KBM-7 (cell line): ENCODE measurements around the gene ST3GAL3.

Experiments
- DNase-seq: peaks from one replicate; pipeline ENCODE4 v3.0.0-alpha.2; 2015
- in situ Hi-C: fragments of 300-500 bp; cut with MboI; formaldehyde crosslinking; loops from 2 replicates; pipeline ENCODE4 v1.14.3; 2020; ENCODE audit warnings: low sequenced_read_pairs, low pct_unique_long_range_greater_than_20kb, mixed read lengths

ST3GAL3 gene

DNA sequence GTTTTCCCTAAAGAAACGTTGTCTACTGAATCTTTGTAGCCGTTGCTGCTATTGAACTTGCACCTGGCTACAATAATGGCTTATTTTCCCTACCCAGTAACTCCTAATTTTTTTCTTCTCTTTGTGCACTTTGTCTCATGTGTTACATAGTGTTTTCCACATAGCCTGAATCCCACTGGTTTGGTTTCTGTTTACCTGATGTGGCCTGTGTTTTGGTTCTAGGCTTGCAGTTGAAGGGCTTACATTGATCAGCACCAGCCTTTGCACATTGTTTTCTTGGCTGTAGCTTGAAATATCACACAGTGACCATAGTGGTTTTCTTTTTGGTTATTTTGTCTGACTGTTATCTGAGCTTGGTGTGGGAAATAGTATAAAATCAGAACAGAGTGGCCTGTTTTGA lies 29.5 kb downstream of the ST3GAL3 start:
- in situ Hi-C loops: no loop called here
- no peak for DNase-seq

DNA sequence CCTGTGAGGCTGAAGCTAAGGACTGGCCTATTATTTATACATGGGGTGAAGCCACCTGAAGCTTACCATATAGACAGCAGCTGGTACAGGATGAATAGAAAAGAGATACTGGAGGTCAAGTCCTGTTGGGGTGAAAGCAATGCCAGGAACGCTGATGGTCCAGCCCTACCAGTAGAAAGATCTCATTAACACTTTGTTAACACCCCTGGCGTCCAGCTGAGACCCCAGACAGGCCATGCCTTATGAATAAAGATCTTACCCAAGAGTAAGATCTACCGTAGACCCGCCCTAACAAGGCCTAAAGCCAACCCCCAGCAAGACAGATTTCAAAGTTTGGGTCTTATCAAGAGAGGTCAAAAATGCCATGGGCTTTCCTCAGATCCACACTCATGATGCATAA lies 34.7 kb downstream of the ST3GAL3 start:
- in situ Hi-C loops: no loop called here
- no peak for DNase-seq

DNA sequence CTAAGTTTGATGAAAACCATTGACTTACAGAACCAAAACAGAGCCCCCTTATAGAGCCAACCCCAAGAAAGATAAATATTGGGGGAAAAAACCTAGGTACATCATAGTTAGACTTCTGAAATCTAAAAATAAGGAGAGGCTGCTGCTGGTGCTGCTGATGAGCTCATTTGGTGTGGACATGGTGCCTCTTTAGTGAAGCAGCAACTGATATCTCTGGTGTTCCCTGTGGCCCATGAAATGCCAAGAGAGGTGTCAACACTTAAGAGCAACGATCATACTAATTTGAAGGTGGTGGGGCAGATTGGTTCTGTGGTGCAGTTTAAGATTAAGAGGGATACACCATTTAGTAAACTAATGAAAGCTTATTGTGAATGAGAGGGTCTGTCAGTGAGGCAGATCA lies 35.9 kb downstream of the ST3GAL3 start:
- no peak for DNase-seq
- in situ Hi-C loops: no loop called here

DNA sequence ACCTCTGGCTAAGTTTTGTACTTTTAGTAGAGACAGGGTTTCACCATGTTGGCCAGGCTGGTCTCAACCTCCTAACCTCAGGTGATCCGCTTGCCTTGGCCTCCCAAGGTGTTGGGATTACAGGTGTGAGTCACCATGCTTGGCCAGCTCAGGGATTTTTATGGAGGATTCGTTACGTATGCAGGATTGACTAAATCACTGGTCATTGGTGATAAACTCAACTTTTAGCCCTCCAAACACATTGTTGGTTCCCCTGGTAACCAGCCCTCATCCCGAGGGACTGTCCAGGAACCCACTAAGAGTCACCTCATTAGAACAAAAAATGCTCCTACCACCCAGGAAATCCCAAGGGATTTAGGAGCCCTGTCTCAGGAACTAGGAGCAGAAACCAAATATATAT lies 40.4 kb downstream of the ST3GAL3 start:
- DNase-seq: no peak
- in situ Hi-C loops: no loop called here

DNA sequence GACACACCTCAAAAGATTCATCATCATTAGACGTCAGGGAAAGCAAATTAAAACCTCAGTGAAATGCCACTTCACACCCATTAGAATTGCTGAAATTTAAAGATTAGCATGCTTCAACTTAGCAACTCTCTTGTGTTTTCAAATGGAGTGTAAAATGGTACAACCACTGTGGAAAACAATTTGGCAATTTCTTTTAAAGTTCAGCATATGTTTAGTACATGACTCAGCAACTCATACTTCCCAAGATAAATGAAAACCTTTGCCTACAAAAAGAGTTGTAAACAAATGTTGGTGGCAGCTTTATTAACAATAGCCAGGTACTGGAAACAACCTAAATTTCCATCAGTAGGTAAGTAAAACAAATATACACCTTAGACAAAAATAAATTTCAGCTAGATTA lies 42.7 kb downstream of the ST3GAL3 start:
- in situ Hi-C loops: loop anchor here (10.0 kb wide), 1 partner anchor 185 kb away; the partner anchor contains the start of gene ARTN
- DNase-seq: no peak

DNA sequence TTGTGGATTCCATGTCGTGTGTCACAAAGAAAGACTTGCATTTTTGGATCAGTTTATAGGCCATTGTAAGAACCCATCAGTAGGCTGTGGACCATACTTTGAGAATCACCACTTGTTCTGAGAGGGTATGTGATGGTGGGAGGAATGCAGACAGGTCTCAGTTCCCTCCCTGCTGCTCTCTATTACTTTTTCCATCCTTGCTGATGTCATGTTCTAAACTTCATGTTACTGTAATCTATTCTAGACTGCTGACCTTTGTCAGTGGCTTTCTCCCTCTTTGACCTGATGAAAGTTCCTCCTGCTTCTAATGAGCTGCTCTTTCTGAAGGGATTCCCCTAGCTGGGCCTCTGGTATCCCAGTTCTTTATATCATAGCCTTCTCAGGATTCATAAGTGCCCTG lies 46.1 kb downstream of the ST3GAL3 start:
- in situ Hi-C loops: loop anchor here (10.0 kb wide), 1 partner anchor 181 kb away; the partner anchor contains the start of gene ARTN
- DNase-seq: no peak

DNA sequence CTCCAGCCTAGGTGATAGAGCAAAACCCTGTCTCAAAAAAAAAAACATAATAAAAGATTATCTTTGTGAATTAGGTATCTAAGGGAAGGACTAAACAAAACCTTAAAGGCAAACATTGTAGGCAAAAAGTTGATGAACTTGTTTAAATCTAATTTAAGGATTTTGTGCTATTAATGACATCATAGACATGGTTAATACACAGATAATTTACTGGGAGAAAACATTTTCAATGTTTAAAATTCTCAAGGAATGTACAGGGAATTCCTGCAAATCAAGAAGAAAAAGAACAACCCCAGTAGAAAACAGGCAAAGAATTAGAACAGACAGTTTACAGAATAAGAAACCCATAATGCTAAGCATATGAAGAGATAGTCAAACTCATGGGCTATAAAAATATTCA lies 47.6 kb downstream of the ST3GAL3 start:
- DNase-seq: no peak
- in situ Hi-C loops: loop anchor here (10.0 kb wide), 1 partner anchor 180 kb away; the partner anchor contains the start of gene ARTN

DNA sequence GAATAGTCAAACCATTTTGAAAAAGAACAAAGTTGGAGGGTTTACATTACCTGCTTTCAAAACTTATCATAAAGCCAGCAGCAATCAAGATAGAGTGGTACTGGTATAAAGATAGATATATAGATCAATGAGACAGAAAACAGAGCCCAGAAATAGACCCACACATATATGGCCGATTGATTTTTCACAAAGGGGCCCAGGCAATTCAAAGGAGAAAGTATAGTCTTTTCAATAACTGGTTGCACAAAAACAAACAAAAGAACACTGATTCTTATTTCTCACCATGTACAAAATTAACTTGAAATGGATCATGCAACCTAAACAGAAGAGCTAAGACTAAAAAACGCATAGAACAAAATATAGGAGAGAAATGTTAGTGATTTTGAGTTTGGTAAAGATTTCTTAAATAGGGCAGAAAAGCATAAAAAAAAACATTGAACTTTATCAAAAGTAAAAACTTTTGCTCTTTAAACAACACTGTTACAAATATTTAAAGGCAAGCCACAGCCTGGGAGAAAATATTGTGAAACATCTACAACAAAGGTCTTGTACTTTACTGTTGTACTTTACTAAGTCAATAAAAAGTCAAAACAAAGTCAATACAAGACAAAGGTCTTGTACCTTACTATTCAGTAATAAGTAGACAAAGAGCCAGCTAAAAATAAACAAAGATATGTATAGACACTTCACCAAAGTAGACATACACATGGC lies 50.2 kb downstream of the ST3GAL3 start:
- in situ Hi-C loops: loop anchor here (10.0 kb wide), 1 partner anchor 177 kb away; the partner anchor contains the start of gene ARTN
- DNase-seq: no peak

DNA sequence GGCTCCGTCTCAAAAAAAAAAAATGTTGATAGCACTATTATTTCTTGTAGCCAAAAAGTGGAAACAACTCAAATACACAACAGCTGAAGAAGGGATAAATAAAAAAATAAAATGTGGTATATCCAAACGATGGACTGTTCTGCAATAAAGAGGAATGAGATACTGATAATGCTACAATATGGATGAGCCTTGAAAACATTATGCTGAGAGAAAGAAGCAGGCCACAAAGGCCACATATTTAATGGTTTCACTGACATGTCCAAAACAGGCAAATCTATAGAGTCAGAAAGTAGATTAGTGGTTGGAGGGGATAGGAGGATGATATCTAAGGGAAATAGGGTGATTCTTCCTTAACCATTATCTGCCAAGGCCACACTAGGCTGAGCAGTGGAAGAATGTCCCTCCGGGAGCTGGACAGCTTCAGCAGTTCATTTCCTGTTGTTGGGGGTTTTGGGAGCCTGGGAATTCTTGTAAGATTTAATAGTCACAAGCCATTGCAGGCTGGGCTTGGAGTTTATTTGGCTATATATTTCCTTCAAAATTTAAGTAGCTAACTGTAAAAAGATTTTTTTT lies 53.5 kb downstream of the ST3GAL3 start:
- no peak for DNase-seq
- in situ Hi-C loops: no loop called here

DNA sequence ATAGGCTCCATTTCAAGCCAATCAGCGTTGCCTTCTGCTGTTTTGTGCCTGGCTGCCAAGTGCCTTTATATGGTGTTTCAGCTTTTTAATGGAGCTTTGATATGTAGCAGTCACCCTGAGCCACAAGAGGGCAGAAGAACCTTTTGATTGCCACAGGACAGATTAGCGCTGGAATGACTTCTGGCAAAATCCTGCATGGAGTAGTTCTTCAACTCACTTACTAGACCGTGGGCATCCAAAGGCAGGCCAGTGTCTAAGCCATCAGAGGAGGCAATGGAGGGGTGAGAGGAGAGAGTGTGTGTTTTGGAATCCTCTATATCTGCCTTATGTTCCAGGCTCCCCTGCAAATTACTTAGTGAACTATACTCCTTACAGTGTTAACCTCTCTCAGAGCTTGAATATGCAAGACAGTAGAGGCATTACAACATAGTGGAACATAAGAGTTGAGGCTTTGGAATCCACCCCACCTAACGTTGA lies 56.2 kb downstream of the ST3GAL3 start:
- peak; percentile 83 for DNase-seq
- in situ Hi-C loops: no loop called here

DNA sequence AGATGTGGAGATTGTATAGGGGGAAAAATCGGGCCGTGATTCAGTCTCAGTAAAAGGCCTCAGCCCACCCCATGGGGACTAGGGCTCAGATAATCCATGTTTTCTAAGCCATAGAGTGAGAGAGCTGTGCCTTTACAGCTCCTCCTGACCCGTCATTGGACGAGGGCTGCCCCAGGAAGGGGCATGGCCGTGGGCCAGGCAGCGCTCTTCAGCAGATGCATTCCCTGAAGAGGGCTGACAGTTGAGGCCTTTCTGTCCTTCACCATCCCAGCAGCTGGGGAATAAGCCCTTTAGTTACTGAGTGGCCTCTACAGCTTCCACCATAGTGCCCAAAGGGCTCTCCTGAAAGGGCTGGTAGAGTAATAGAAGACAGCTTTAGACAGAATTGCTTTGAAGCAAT lies 57.2 kb downstream of the ST3GAL3 start:
- in situ Hi-C loops: no loop called here

DNA sequence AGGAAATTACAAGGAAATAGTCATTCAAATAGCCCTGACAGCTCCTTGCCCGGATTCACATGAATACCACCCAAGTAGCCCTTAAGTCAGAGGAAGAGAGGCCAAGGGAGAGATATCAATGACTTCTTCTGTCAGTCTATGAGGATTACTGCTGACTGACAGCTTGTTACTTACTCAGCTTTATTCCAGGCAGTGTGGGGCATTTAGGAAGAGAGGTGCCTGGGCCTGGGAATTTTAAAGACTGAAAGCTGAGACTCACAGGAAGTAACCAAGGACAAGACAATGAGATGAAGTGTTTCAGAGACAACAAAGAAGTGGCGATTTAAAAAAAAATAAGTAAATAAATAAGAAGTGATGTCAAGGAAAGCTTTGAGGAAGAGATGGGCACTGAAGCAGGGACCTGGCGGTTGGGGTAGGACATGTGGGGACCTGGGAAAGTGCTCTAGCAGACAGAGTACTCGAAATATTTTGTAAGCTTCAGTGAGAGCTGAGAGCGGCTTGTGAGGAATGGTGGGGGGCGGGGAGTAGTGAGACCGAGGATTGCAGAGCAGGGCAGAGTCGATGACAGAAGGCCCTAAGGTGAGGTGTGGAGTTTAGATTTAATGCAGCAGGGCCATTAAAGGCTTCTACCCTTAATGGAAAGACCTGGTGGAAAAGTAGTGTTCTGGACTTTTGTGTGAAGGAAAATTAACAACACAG lies 58.9 kb downstream of the ST3GAL3 start:
- DNase-seq: no peak
- in situ Hi-C loops: no loop called here

More for the DNA sequence above, 57.2 kb downstream of the ST3GAL3 start:
- DNase-seq: no peak

DNA sequence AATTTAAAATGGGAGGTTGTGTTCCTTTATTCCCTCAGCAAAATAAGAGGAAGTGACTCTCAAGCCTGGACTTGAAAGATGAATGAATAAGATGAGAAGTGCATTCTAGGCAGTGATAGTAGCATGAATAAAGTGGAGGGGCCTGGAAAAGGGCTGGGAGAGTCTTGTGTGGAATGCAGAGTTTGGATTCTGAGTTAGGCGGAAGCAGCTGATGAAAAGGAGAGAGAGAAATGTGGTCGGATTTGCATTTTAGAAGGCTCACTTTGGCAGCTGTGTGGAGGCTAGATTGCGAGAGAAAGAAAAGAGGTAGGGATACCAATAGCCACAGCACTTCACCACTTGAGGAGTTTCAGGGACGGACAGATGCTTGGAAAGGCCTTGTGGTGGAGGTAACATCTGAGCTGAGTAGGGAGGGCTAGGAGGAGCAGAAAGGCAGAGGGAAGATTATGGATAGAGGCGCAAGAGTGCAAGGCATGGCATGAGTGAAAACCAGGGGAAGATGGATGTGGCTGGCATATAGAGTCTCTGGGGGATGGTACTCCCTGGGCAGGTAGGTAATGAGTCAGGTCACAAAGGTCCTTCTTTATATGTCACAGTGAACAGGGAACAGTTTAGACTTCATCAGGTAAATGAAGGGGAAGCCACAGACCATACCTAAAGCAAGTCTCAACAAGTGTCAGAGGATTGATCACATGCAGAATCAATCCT lies 59.6 kb downstream of the ST3GAL3 start:
- peak; percentile 46 for DNase-seq
- in situ Hi-C loops: no loop called here

DNA sequence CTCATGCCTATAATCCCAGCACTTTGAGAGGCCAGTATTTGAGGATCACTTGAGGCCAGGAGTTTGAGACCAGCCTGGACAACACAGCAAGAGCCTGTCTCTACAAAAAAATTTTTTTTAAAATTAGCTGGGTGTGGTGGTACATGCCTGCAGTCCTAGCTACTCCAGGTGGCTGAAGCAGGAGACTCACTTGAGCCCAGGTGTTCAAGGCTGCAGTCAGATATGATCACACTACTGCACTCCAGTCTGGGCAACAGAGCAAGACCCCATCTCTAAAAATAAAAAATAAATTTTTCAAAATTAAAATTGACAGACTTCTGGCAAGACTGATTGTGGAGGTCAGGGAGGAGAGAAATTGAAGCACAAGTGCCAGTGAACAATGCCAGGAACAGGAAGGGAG lies 60.8 kb downstream of the ST3GAL3 start:
- in situ Hi-C loops: no loop called here
- no peak for DNase-seq

DNA sequence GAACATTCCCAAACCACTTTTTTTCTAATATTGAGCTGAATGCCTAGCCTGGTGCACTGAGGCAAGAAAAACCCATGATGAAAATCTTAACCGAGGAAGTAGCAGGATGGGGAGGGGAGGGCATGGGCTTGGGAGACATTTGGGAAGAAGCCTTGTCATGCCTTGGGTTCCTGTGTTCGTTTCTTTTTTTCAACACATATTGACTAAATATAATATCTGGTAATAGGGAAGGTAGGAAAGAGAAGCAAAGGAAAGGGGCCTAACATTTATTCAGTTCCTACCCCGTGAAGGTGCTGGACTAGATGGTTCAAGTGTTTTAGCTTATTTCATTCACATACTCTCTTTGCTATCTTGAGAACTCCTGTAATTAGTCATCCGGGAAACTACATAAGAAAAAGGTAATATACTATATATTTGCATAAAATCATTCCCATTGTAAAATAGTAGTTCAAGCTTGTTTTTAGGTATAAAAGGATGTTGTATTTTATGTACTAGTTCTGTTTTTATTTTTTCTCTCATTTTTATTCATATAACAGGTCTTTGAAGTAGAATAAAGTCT lies 62.1 kb downstream of the ST3GAL3 start:
- no peak for DNase-seq
- in situ Hi-C loops: no loop called here

DNA sequence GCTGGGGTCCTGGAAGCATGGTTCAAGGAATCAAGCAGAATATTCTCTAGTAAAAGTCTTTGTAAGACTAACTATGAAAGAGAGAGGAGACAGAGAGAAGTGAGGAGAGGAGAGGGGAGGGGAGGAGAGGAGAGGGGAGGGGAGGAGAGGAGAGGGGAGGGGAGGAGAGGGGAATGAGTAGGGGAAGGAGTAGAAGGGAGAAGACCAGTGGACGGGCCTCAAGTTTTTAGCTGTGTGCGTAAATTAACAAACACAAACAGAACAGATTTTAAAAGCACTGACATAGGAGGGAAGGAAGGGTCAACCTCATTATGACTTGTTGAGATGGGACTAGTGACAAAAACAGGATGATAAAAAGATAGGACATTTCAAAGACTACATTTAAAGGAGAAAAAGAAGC lies 62.8 kb downstream of the ST3GAL3 start:
- in situ Hi-C loops: no loop called here
- DNase-seq: no peak

DNA sequence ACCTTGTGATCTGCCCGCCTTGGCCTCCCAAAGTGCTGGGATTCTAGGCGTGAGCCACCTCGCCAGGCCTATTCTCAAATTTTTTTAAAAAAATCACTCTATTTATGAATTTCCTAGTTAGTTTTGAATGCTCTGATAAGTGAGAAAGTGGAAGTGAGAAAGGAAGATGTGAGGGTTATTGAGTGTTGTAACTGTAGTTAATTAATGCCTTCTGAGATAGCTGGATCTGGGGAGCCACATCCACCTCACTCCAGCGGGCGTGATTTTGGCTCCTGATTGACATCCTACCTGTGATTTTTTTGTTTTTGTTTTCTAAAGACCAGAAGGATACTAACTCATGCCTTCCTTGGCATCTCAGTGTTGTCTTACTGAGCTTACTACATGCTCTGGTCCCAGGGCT lies 65.6 kb downstream of the ST3GAL3 start:
- in situ Hi-C loops: no loop called here
- DNase-seq: no peak

DNA sequence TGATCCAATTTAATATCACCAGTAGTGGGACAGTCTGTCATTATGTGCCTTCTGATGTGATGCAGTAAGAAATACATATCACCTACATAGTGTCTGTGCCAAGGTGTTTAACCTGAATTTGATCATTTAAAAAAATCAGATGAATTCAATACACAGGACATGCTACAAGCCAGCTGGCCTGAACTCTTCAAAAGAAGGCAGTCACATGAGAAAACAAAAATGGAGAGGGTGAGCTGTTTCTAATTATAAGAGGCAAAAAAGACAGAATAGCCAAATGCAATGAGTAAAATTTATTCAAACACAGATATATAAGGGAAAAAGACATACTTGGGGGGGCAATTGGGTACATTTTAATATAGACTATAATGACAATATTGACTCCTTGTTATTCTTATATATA lies 66.5 kb downstream of the ST3GAL3 start:
- in situ Hi-C loops: no loop called here
- no peak for DNase-seq

DNA sequence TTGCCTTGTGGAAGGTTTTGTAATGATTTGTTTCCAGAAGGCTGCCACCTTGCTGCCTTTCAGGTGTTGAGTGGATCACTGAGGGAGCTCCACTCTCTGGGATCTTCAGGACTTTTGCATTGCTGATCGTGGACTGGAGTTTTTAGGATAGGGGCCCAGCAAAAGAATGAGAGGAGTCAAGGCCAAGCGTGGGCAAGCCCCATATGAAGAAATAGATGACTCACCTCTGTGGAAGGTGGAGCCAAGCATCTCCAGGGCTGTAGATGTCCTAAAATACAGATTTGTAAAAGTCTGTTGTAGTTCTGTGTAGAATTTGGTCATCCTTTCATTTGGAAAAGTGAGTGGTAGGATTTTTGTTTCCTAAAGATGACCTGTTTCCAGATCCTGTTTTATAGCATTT lies 67.0 kb downstream of the ST3GAL3 start:
- in situ Hi-C loops: no loop called here
- no peak for DNase-seq
